ENCODE measurements around the gene REXO1. TPM values are rescaled to one million over a fixed set of nuclear protein-coding genes. Genes with fewer than 3 reads are reported as not detected.

Gene REXO1
- total and polyA plus RNA-seq, 2 donors (not counting 1 experiment from before 2014, with no cell fraction given), result 72.6 to 898 TPM

DNA sequence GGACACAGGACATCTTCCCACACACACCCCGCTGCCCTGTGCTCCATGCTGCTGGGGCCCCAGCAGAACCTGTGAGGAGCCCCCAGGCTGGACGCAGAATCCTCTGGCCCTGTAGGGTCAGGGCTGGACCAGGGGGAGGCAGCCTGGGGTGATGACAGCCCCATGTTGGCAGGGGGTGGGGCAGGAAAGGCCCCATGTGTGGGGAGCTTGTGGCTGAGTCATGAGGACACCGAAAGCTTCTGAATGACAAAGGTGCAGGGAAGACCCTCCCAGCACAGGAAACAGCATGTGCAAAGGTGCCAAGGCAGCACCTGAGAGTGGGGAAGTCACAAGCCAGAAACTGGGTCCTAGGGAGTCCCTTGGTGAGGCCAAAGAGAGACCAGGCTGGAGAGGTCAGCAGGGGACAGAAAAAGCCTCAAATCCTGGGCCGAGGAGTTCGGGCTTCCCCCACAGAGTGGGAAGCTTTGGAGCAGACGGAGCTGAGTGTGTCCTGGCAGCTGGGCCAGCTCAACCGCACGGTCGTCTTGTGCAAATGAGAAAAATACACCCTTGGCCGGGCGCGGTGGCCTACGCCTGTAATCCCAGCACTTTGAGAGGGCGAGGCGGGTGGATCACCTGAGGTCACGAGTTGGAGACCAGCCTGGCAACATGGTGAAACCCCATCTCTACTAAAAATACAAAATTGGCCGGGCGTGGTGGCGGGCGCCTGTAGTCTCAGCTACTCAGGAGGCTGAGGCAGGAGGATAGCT is 53.7 kb downstream of the REXO1 start:
- H3K4me2 ChIP-seq (replicated peaks; ENCODE audit: low read depth, low read length, poor library complexity, severe bottlenecking), result no peak overlapping the region
- peaks cover 4% of the 10 kb centered on the region for H3K27me3 Mint-ChIP-seq

DNA sequence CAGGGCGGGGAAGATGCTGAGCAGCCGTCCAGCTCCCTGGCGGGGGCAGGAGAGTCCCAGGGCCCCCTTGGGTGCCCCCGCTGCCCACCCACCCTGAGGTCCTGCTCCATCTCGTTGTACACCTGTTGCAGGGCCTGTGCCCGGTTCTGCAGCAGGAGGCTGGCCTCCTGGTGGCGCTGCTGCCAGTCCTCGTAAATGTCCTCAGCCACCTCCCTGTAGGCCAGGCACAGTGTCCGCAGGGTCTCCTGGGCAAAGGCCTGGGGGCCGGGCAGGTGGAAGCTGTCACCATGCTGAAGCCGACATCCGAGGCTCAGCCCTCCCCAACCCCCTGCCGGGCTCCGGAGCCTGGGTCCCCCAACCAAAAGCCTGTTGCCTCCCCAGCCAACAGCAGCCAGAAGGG is 56.4 kb downstream of the REXO1 start:
- Histone ChIP-seq H3K27ac (ENCODE audit: low read length in 2 of 2) (no peak overlapping the region), H3K9ac (ENCODE audit: low read length) (no peak overlapping the region), H3K4me2 (replicated peaks; ENCODE audit: low read depth, low read length, poor library complexity, severe bottlenecking) (no peak overlapping the region), H3K79me2 (ENCODE audit: control insufficient read depth, insufficient read depth, low read length) (no peaks in the 10 kb centered on the region), H2AFZ (ENCODE audit: insufficient read depth, low read depth, low read length, poor library complexity, severe bottlenecking) (no peak overlapping the region), H4K20me1 (ENCODE audit: control insufficient read depth, insufficient read depth, low read length, poor library complexity, severe bottlenecking) (no peaks in the 10 kb centered on the region), H3K9me3 (ENCODE audit: control extremely low read depth in 1 of 3, control insufficient read depth in 2 of 3, insufficient read depth in 1 of 3, low read length in 2 of 3) (peaks cover 0 to 8% (median 0%) of the 10 kb centered on the region in 3 donors), H3K27me3 (replicated peaks in 1 of 4; ENCODE audit: control extremely low read depth in 1 of 4, control insufficient read depth in 3 of 4, insufficient read depth in 4 of 4, low read length in 3 of 4) (peaks cover 0 to 46% (median 5%) of the 10 kb centered on the region in 4 experiments), H3K4me1 (ENCODE audit: control insufficient read depth in 2 of 2, insufficient read depth in 2 of 2, low read length in 2 of 2) (peaks cover 8 to 10% of the 10 kb centered on the region in 2 donors), H3K4me3 (ENCODE audit: control extremely low read depth in 1 of 5, extremely low read depth in 1 of 5, insufficient read depth in 1 of 5, low read depth in 2 of 5, low read length in 4 of 5) (no peak overlapping the region), H3K36me3 (replicated peaks in 1 of 2; ENCODE audit: control extremely low read depth in 1 of 2, control insufficient read depth in 1 of 2, extremely low read depth in 1 of 2, insufficient read depth in 2 of 2, low read length in 1 of 2) (no peaks in the 10 kb centered on the region)
- ChIA-PET CTCF (interaction anchor here (1.6 to 6.6 kb wide), 2 partner anchors 119 to 247 kb away, joined by 4 to 48 read pairs; no protein-coding TSS in a partner anchor), POLR2A (no interaction called here)
- DNase-seq, result no peak
- Mint-ChIP-seq H3K9me3 (ENCODE audit: insufficient read depth) (no peaks in the 10 kb centered on the region), H3K4me1 (no peaks in the 10 kb centered on the region), H3K27me3 (peaks cover 4% of the 10 kb centered on the region), H3K4me3 (no peak overlapping the region), H3K27ac (no peak overlapping the region)
- intact Hi-C loops (cut with micrococcal nuclease), result no loop called here
- ATAC-seq (ENCODE audit: low read depth), result no peak
- no peak for TF ChIP-seq EZH2 (IDR thresholded peaks at IDR 0.05; ENCODE audit: borderline replicate concordance, insufficient read depth, low read depth, low read length, poor library complexity, severe bottlenecking)
- TF ChIP-seq, protein P1, sequence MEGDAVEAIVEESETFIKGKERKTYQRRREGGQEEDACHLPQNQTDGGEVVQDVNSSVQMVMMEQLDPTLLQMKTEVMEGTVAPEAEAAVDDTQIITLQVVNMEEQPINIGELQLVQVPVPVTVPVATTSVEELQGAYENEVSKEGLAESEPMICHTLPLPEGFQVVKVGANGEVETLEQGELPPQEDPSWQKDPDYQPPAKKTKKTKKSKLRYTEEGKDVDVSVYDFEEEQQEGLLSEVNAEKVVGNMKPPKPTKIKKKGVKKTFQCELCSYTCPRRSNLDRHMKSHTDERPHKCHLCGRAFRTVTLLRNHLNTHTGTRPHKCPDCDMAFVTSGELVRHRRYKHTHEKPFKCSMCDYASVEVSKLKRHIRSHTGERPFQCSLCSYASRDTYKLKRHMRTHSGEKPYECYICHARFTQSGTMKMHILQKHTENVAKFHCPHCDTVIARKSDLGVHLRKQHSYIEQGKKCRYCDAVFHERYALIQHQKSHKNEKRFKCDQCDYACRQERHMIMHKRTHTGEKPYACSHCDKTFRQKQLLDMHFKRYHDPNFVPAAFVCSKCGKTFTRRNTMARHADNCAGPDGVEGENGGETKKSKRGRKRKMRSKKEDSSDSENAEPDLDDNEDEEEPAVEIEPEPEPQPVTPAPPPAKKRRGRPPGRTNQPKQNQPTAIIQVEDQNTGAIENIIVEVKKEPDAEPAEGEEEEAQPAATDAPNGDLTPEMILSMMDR (IDR thresholded peaks at IDR 0.05), result no peak
- WGBS (ENCODE audit: insufficient coverage), result 83% methylated on average over 14 of the region's 14 CpGs

More for the DNA sequence above, 53.7 kb downstream of the REXO1 start:
- ChIA-PET CTCF (interaction anchor here (0.6 to 6.6 kb wide), 6 partner anchors 32 to 249 kb away, joined by 3 to 48 read pairs (median 4); no protein-coding TSS in a partner anchor), POLR2A (no interaction called here)
- Histone ChIP-seq H3K4me1 (ENCODE audit: control insufficient read depth in 2 of 2, insufficient read depth in 2 of 2, low read length in 2 of 2) (peaks cover 8% of the 10 kb centered on the region in 2 donors), H3K36me3 (replicated peaks in 1 of 2; ENCODE audit: control extremely low read depth in 1 of 2, control insufficient read depth in 1 of 2, extremely low read depth in 1 of 2, insufficient read depth in 2 of 2, low read length in 1 of 2) (no peaks in the 10 kb centered on the region), H3K27ac (ENCODE audit: low read length in 2 of 2) (no peak overlapping the region), H3K9me3 (ENCODE audit: control extremely low read depth in 1 of 3, control insufficient read depth in 2 of 3, insufficient read depth in 1 of 3, low read length in 2 of 3) (peaks cover 0 to 8% (median 0%) of the 10 kb centered on the region in 3 donors), H2AFZ (ENCODE audit: insufficient read depth, low read depth, low read length, poor library complexity, severe bottlenecking) (no peak overlapping the region), H3K9ac (ENCODE audit: low read length) (no peak overlapping the region), H3K27me3 (replicated peaks in 1 of 4; ENCODE audit: control extremely low read depth in 1 of 4, control insufficient read depth in 3 of 4, insufficient read depth in 4 of 4, low read length in 3 of 4) (peaks cover 0 to 37% (median 3%) of the 10 kb centered on the region in 4 experiments), H4K20me1 (ENCODE audit: control insufficient read depth, insufficient read depth, low read length, poor library complexity, severe bottlenecking) (no peaks in the 10 kb centered on the region), H3K79me2 (ENCODE audit: control insufficient read depth, insufficient read depth, low read length) (no peaks in the 10 kb centered on the region), H3K4me3 (ENCODE audit: control extremely low read depth in 1 of 5, extremely low read depth in 1 of 5, insufficient read depth in 1 of 5, low read depth in 2 of 5, low read length in 4 of 5) (no peak overlapping the region)
- DNase-seq (no peak), ATAC-seq (ENCODE audit: low read depth) (no peak)
- Mint-ChIP-seq H3K27ac (no peak overlapping the region), H3K9me3 (ENCODE audit: insufficient read depth) (no peaks in the 10 kb centered on the region), H3K4me3 (no peak overlapping the region), H3K4me1 (no peaks in the 10 kb centered on the region)
- WGBS (ENCODE audit: insufficient coverage), result 84% methylated on average over 17 of the region's 20 CpGs
- TF ChIP-seq EZH2 (IDR thresholded peaks at IDR 0.05; ENCODE audit: borderline replicate concordance, insufficient read depth, low read depth, low read length, poor library complexity, severe bottlenecking), result no peak
- TF ChIP-seq, protein P1 (IDR thresholded peaks at IDR 0.05), result no peak
- intact Hi-C loops (cut with micrococcal nuclease), result loop anchor here (1.0 kb wide), 1 partner anchor 248 kb away; no protein-coding TSS in a partner anchor
